ENCODE results near the gene SLC25A12. TPM values are rescaled to one million over a fixed set of nuclear protein-coding genes. Genes with fewer than 3 reads are reported as not detected.

Gene SLC25A12
- total RNA-seq, 2 experiments from 2014 or later, result 16.2 to 18.3 TPM

DNA sequence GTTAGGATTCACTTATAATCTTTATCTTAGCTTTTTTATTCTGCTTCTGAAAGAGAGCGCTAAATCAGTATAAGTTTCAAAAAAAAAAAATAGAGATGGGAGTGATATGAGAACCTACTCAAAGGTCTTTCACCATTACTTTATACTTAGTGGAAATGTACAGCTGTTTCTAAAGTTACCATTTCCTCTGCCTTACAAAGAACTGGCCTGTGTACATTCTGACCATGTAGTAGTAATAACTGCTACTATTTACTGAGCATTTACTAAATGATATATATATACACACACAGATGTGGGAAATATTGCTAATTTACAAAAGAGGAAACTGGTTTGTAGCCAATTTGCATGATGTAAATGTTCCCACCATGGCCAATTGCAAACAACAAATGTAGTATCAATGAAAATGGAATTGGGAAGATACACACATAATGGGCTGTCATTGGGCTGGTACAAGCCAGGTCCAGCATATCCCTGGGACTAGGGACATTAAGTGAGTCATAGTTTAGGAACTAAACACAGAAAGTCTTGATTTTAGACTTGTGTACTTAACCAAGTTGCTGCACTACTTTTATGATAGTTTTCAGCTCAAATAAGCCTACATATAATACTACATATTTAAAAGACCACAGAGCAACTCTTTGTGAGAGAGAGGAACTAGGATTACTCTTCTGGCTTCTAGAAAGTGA lies 139.6 kb downstream of the SLC25A12 start:
- no peaks in the 10 kb centered on the region for H3K27me3 Mint-ChIP-seq
- ATAC-seq (no peak), DNase-seq (no peak)
- TF ChIP-seq, protein P1, sequence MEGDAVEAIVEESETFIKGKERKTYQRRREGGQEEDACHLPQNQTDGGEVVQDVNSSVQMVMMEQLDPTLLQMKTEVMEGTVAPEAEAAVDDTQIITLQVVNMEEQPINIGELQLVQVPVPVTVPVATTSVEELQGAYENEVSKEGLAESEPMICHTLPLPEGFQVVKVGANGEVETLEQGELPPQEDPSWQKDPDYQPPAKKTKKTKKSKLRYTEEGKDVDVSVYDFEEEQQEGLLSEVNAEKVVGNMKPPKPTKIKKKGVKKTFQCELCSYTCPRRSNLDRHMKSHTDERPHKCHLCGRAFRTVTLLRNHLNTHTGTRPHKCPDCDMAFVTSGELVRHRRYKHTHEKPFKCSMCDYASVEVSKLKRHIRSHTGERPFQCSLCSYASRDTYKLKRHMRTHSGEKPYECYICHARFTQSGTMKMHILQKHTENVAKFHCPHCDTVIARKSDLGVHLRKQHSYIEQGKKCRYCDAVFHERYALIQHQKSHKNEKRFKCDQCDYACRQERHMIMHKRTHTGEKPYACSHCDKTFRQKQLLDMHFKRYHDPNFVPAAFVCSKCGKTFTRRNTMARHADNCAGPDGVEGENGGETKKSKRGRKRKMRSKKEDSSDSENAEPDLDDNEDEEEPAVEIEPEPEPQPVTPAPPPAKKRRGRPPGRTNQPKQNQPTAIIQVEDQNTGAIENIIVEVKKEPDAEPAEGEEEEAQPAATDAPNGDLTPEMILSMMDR (IDR thresholded peaks at IDR 0.05), result no peak
- no peak overlapping the region for H3K27ac Mint-ChIP-seq
- H3K4me1 Mint-ChIP-seq (ENCODE audit: low read depth), result no peaks in the 10 kb centered on the region
- POLR2A ChIA-PET, result no interaction called here
- intact Hi-C loops (cut with micrococcal nuclease), result no loop called here
- H3K36me3 Mint-ChIP-seq (ENCODE audit: low read depth), result peaks cover 44% of the 10 kb centered on the region
- peaks cover 16% of the 10 kb centered on the region for H3K9me3 Mint-ChIP-seq
- CTCF ChIA-PET, result no interaction called here
- no peak overlapping the region for H3K4me3 Mint-ChIP-seq

DNA sequence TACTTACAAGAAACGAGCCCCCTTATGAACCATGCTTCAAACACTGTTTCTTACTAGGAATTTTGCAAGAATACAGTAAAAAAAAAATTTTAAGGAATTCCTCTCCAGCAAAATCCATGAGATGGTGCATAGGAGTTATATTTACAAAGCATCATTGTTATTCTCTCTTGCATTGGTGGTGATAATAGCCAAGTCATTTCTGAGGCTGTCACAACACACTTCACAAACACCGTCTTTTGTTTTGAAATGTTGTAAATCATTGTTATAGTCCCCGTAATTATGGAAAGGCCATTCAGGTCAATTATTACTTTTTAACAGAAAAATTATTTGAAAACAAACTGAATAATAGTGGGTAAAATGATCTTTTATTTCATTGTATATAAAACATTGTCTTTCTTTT lies 146.7 kb downstream of the SLC25A12 start:
- ChIA-PET POLR2A (no interaction called here), CTCF (interaction anchor here (1.3 kb wide), 1 partner anchor 380 kb away, joined by 4 read pairs; no protein-coding TSS in a partner anchor)
- no peak overlapping the region for H3K27ac Mint-ChIP-seq
- no peaks in the 10 kb centered on the region for H3K9me3 Mint-ChIP-seq
- H3K36me3 Mint-ChIP-seq (ENCODE audit: low read depth), result peaks cover 10% of the 10 kb centered on the region
- H3K27me3 Mint-ChIP-seq, result no peaks in the 10 kb centered on the region
- DNase-seq (no peak), ATAC-seq (no peak)
- TF ChIP-seq, protein P1 (IDR thresholded peaks at IDR 0.05), result no peak
- no peaks in the 10 kb centered on the region for H3K4me1 Mint-ChIP-seq (ENCODE audit: low read depth)
- no peak overlapping the region for H3K4me3 Mint-ChIP-seq
- intact Hi-C loops (cut with micrococcal nuclease), result no loop called here

DNA sequence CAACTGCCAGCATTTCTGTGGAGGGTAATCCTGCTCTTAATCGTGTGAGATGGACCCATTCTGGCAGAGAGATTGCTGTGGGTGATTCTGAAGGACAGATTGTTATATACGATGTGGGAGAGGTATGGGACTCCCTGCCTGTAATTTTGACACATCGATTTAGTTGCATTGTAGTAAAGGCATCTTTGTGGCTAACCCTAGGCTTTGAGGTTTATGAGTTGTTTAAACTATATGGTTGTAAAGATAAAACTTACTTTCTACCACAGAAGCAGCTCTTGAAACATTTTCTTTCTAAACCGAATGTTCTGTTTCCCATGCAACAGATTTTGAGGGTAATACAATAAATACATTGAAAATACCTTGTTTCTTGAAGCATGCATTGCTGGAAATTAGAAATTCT lies 148.2 kb downstream of the SLC25A12 start:
- peaks cover 15% of the 10 kb centered on the region for H3K36me3 Mint-ChIP-seq (ENCODE audit: low read depth)
- TF ChIP-seq, protein P1 (IDR thresholded peaks at IDR 0.05), result no peak
- ChIA-PET CTCF (no interaction called here), POLR2A (no interaction called here)
- intact Hi-C loops (cut with micrococcal nuclease), result no loop called here
- no peak overlapping the region for H3K27ac Mint-ChIP-seq
- DNase-seq (no peak), ATAC-seq (no peak)
- H3K9me3 Mint-ChIP-seq, result no peaks in the 10 kb centered on the region
- H3K4me1 Mint-ChIP-seq (ENCODE audit: low read depth), result peaks cover 8% of the 10 kb centered on the region
- H3K27me3 Mint-ChIP-seq, result no peaks in the 10 kb centered on the region
- H3K4me3 Mint-ChIP-seq, result no peak overlapping the region

DNA sequence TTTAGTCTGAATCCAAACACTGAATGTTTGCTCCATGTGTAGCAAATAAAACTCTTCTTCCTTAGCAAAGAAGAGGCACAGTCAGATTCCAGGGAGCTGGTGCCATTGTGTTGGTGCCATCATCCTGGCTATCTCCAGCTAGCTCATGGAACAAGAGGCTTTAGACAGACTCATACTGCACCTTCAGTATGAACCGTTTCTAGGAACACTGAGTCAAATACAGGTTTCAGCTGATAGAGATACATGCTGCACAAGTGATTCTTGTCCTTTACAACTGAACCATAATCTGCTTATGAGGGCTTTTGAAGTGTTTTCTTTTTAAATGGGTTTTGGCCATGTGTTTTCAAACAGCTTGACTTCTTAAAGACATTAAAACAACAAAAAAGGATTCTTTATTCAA lies 148.9 kb downstream of the SLC25A12 start:
- CTCF ChIA-PET, result no interaction called here
- POLR2A ChIA-PET, result no interaction called here
- no peak for DNase-seq
- Mint-ChIP-seq H3K9me3 (no peaks in the 10 kb centered on the region), H3K36me3 (ENCODE audit: low read depth) (peaks cover 17% of the 10 kb centered on the region), H3K4me1 (ENCODE audit: low read depth) (peaks cover 8% of the 10 kb centered on the region), H3K27me3 (no peaks in the 10 kb centered on the region), H3K27ac (no peak overlapping the region), H3K4me3 (no peak overlapping the region)
- ATAC-seq, result no peak
- TF ChIP-seq, protein P1 (IDR thresholded peaks at IDR 0.05), result no peak
- intact Hi-C loops (cut with micrococcal nuclease), result no loop called here

DNA sequence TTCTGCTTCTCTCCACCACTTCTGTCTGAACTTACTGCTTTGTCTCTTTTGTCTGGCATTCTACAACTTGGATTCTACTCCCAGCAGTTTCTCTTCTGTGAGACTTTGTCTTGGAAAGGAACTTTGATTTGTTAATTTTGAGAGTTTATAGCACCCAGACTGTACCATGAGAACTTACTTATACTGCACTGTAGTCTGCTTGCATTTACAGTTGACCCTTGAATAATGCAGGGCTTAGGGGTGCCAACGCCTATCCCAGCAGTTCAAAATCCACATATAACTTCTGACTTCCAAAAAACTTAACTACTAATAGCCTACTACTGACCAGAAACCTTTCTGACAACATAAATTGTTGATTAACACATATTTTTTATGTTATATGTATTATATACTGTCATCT lies 151.3 kb downstream of the SLC25A12 start:
- intact Hi-C loops (cut with micrococcal nuclease), result no loop called here
- ChIA-PET POLR2A (no interaction called here), CTCF (no interaction called here)
- TF ChIP-seq, protein P1 (IDR thresholded peaks at IDR 0.05), result no peak
- Mint-ChIP-seq H3K27me3 (no peaks in the 10 kb centered on the region), H3K27ac (no peak overlapping the region), H3K9me3 (no peaks in the 10 kb centered on the region), H3K4me1 (ENCODE audit: low read depth) (peaks cover 8% of the 10 kb centered on the region), H3K4me3 (no peak overlapping the region), H3K36me3 (ENCODE audit: low read depth) (peaks cover 17% of the 10 kb centered on the region)
- ATAC-seq, result no peak
- DNase-seq, result no peak
